ENCODE measurements around the gene DUOX1.

DNA sequence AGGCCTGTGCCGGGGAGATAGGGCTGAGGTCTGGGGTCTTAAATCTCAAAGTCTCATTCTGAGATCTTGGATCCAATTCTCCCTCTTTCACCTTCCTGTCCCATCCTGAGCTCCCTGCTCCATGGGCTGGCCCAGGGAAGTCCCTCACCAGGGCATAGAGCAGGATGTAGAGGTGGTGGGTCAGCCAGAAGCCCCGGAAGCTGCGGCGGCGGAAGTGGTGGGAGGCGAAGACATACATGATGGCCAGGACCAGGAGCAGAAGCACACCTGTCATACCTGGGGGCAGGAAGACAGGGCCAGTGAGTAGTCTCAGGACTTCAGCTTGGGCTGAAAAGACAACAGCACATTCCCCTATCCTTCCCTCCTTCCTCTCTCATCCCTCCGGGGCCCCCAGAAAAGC is 32.3 kb upstream of the DUOX1 start:
- TF ChIP-seq CTCF (optimal IDR thresholded peaks at IDR 0.05 in 1 of 3, IDR thresholded peaks at IDR 0.05 in 1 of 3, conservative IDR thresholded peaks at IDR 0.05 in 1 of 3; ENCODE audit: extremely low read depth in 1 of 3, insufficient read depth in 2 of 3, low read length in 3 of 3) (no peak), EZH2 (IDR thresholded peaks at IDR 0.05; ENCODE audit: low read length) (no peak)

Data from keratinocyte (primary cell).